Neural cell (in vitro differentiated cells): Measurements from ENCODE around the gene PTPRD. TPM values are rescaled to one million over a fixed set of nuclear protein-coding genes. Genes with fewer than 3 reads are reported as not detected.

Experiments
- H2AFZ ChIP-seq: fragments of 200-600, 300-800 bp; sonication (generic), shearing (Covaris generic); 2 replicates; pipeline ENCODE4 v1.6.0; 2014; ENCODE audit warnings: low read depth, mild to moderate bottlenecking, antibody characterized with exemption, low read length, moderate library complexity
- H3F3A ChIP-seq: fragments of 200-600 bp; shearing (Covaris generic); 2 replicates; pipeline ENCODE4 v1.6.1; 2016; ENCODE audit warnings: mild to moderate bottlenecking, moderate library complexity, mixed read lengths, antibody characterized with exemption, low read length; ENCODE audit not compliant: insufficient read depth, poor library complexity, severe bottlenecking
- H3K27ac ChIP-seq: fragments of 200-600, 300-800 bp; sonication (generic), shearing (Covaris generic); 2 replicates; pipeline ENCODE4 v1.5.1; 2014; ENCODE audit warnings: mild to moderate bottlenecking, low read length, moderate library complexity
- H3K27me3 ChIP-seq: fragments of 300-800, 200-600 bp; sonication (generic), shearing (Covaris generic); 2 replicates; pipeline ENCODE4 v1.6.0; 2014; ENCODE audit warnings: mild to moderate bottlenecking, low read depth, low read length, moderate library complexity; ENCODE audit not compliant: insufficient read depth
- H3K36me3 ChIP-seq: fragments of 300-800, 200-600 bp; sonication (generic), shearing (Covaris generic); 2 replicates; pipeline ENCODE4 v1.5.1; 2014; ENCODE audit warnings: mild to moderate bottlenecking, antibody characterized with exemption, low read length, moderate library complexity; ENCODE audit not compliant: insufficient read depth
- H3K4me2 ChIP-seq: fragments of 300-800, 200-600 bp; sonication (generic), shearing (Covaris generic); 2 replicates; pipeline ENCODE4 v1.6.0; 2014; ENCODE audit warnings: mild to moderate bottlenecking, low read length
- H3K4me3 ChIP-seq: fragments of 300-800, 200-600 bp; sonication (generic), shearing (Covaris generic); 2 replicates; pipeline ENCODE4 v1.5.1; 2014; ENCODE audit warnings: mild to moderate bottlenecking, low read length, moderate library complexity
- H3K79me2 ChIP-seq: fragments of 200-600 bp; shearing (Covaris generic); replicated peaks from 2 replicates; pipeline ENCODE4 v1.6.0; 2014; ENCODE audit warnings: mild to moderate bottlenecking, low read length, moderate library complexity; ENCODE audit not compliant: insufficient read depth
- H3K9ac ChIP-seq: fragments of 300-800, 200-600 bp; sonication (generic), shearing (Covaris generic); 2 replicates; pipeline ENCODE4 v1.6.1; 2016; ENCODE audit warnings: mild to moderate bottlenecking, low read length, mixed read lengths
- H3K9me2 ChIP-seq: fragments of 200-600 bp; shearing (Covaris generic); 2 replicates; pipeline ENCODE4 v1.6.1; 2016; ENCODE audit warnings: mild to moderate bottlenecking, low read length, mixed read lengths; ENCODE audit not compliant: insufficient read depth
- H3K9me3 ChIP-seq: fragments of 200-600, 300-800 bp; sonication (generic), shearing (Covaris generic); 2 replicates; pipeline ENCODE4 v1.6.1; 2016; ENCODE audit warnings: mild to moderate bottlenecking, mixed run types, low read length, moderate library complexity, mixed read lengths
- H4K20me1 ChIP-seq: fragments of 200-600 bp; shearing (Covaris generic); 2 replicates; pipeline ENCODE4 v1.6.1; 2016; ENCODE audit warnings: mild to moderate bottlenecking, mixed run types; ENCODE audit not compliant: insufficient read depth
- CTCF ChIP-seq: fragments of 450-650 bp; IDR thresholded peaks from 2 replicates; pipeline ENCODE4 v1.5.1; 2014; ENCODE audit warnings: antibody characterized with exemption, mild to moderate bottlenecking, moderate library complexity; ENCODE audit not compliant: poor library complexity, severe bottlenecking
- EP300 ChIP-seq: fragments of 450-650 bp; conservative IDR thresholded peaks from 2 replicates; pipeline ENCODE4 v1.6.1; 2014; ENCODE audit warnings: antibody characterized with exemption, mild to moderate bottlenecking, moderate library complexity; ENCODE audit not compliant: poor library complexity, severe bottlenecking
- EZH2 ChIP-seq: fragments of 200-600, 300-800 bp; shearing (Covaris generic), sonication (generic); IDR thresholded peaks from 2 replicates; pipeline ENCODE4 v1.6.1; 2014; ENCODE audit warnings: antibody characterized with exemption, low read length, borderline replicate concordance, mild to moderate bottlenecking; ENCODE audit not compliant: insufficient read depth, poor library complexity, severe bottlenecking
- MXI1 ChIP-seq: fragments of 450-650 bp; conservative IDR thresholded peaks from 2 replicates; pipeline ENCODE4 v1.6.1; 2014; ENCODE audit warnings: antibody characterized with exemption, mild to moderate bottlenecking; ENCODE audit not compliant: poor library complexity, severe bottlenecking
- POLR2AphosphoS5 ChIP-seq: IDR thresholded peaks from 2 replicates; pipeline ENCODE4 v1.6.1; 2012
- RAD21 ChIP-seq: fragments of 450-650 bp; conservative IDR thresholded peaks from 2 replicates; pipeline ENCODE4 v1.6.1; 2014; ENCODE audit warnings: antibody characterized with exemption, mild to moderate bottlenecking, moderate library complexity
- REST ChIP-seq: IDR thresholded peaks from 2 replicates; pipeline ENCODE4 v1.6.1; 2012; ENCODE audit warnings: borderline replicate concordance
- SMC3 ChIP-seq: fragments of 450-650 bp; conservative IDR thresholded peaks from 2 replicates; pipeline ENCODE4 v1.6.1; 2014; ENCODE audit warnings: antibody characterized with exemption, mild to moderate bottlenecking, moderate library complexity; ENCODE audit not compliant: poor library complexity
- TAF1 ChIP-seq: IDR thresholded peaks from 2 replicates; pipeline ENCODE4 v1.6.1; 2012; ENCODE audit warnings: low read depth
- polyA plus RNA-seq: library from polyadenylated mRNA; depleted of rRNA; stranded (reverse); fragments of >200 nt; gene quantifications from 2 replicates; pipeline ENCODE4 v1.2.3, GENCODE V29; 2014

PTPRD gene
- polyA plus RNA-seq, 1 donor from 2014 or later: 143 TPM

GRCh38 chr9:8857068-8857925 is 1755.5 kb downstream of the PTPRD start:
- Histone ChIP-seq H3K9me3 (no peaks in the 10 kb centered on the region), H2AFZ (peak overlapping the region; percentile 35), H3K27me3 (no peaks in the 10 kb centered on the region), H3K79me2 (peaks cover 58% of the 10 kb centered on the region), H3K27ac (peak overlapping the region; percentile 86), H4K20me1 (no peaks in the 10 kb centered on the region), H3K4me2 (no peak overlapping the region), H3K9me2 (no peaks in the 10 kb centered on the region), H3K9ac (peak overlapping the region; percentile 91), H3K4me3 (peak overlapping the region; percentile 83), H3F3A (peaks cover 5% of the 10 kb centered on the region), H3K36me3 (no peaks in the 10 kb centered on the region)
- peak; percentile 31 for TF ChIP-seq MXI1
- peak; percentile 49 for TF ChIP-seq POLR2AphosphoS5
- TF ChIP-seq SMC3: no peak
- TF ChIP-seq REST: no peak
- TF ChIP-seq EP300: peak; percentile 11
- peak; percentile 28 for TF ChIP-seq RAD21
- TF ChIP-seq EZH2: no peak
- peak; percentile 55 for TF ChIP-seq CTCF
- TF ChIP-seq TAF1: no peak

- Histone ChIP-seq H3K4me2 (peak overlapping the region; percentile 53), H3K27me3 (no peaks in the 10 kb centered on the region), H3K4me3 (peak overlapping the region; percentile 83), H3F3A (peaks cover 5% of the 10 kb centered on the region), H3K9me3 (no peaks in the 10 kb centered on the region), H3K9ac (peak overlapping the region; percentile 91), H3K36me3 (no peaks in the 10 kb centered on the region), H3K79me2 (peaks cover 66% of the 10 kb centered on the region), H3K9me2 (no peaks in the 10 kb centered on the region), H3K27ac (peak overlapping the region; percentile 86), H4K20me1 (no peaks in the 10 kb centered on the region), H2AFZ (no peak overlapping the region)
- TF ChIP-seq TAF1 (no peak), EZH2 (no peak), MXI1 (no peak), CTCF (no peak), SMC3 (no peak), RAD21 (no peak), EP300 (no peak), POLR2AphosphoS5 (no peak), REST (no peak)
Measured at GRCh38 chr9:8856396-8857067, 1756.3 kb downstream of the PTPRD start.
